Endometrium (tissue), 2 donors: ENCODE measurements around the gene TTC21A.
"Not testable (repeated sequence)": the region's sequence is repeated elsewhere in the genome, so short reads cannot be mapped to it uniquely, and the experiment has no call there.

ENCODE experiments used
- FAIRE-seq: peaks from 2 replicates; lab custom pipeline; 2012; peaks lifted over from hg19 to GRCh38; lab: Jason Lieb, UNC
- donor health status: control.
- donor health status: control.

Gene TTC21A

GRCh38 chr3:39154280-39155021, 47.0 kb downstream of the TTC21A start:
- no peak for FAIRE-seq

DNA sequence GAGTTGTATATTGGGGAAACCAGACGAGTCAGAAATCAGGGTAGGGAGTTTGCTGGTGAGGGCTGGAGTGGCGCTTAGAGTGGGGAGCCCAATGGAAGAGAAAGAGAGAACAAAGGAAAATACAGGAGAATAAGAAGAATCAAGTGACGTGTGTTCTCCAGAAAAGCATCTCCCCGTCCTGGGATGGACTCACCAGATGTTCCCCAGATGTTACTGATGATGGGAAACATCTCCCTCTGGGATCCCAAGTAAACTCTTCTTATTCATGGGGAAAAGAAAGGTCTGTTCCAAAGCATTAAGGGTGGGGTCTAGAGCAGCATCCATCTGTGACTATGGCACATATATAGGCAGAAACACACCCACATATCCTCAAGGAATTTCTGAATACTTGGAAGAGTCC, 48.9 kb downstream of the TTC21A start:
- FAIRE-seq: no peak

DNA sequence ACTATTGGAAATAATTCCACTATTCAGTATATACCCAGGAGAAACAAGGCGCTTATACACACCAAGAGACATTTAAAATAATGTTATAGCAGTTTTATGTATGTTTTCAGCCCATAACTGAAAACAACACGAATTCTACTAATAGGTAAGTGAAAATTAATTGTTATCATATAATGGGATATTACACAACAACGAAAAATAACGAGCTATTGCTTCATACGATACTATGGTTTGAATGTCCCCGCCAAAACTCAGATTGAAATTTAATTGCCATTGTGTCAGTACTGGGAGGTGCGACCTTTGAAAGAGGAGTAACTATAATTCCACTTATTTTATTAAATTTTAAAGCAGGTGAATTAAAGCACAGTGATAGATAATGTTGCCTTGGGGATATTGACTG, 49.9 kb downstream of the TTC21A start:
- no peak for FAIRE-seq

DNA sequence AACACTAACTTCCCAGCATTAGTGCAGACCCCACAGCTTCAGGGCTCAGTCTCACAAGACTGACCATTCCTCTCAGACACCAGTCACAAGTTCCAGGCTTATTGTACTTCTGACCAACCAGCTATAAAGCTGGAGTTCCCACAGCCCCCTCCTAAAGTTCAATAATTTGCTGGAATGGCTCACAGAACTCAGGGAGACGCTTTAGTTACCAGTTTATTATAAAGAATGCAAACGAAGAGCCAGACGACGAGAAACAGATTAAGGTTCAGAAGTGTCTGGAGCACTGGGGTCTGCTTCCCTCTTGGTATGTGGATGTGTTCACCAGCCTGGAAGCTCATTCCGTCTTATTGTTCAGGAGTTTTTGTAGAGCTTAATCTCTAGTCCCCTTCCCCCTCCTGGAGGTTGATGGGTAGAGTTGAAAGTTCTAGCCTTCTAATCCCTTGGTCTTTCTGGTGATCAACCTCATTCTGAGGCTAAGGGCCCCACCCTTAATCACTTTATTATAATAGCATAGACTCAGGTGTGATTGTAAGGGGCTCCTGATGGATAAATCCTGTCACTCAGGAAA, 50.8 kb downstream of the TTC21A start:
- no peak for FAIRE-seq

DNA sequence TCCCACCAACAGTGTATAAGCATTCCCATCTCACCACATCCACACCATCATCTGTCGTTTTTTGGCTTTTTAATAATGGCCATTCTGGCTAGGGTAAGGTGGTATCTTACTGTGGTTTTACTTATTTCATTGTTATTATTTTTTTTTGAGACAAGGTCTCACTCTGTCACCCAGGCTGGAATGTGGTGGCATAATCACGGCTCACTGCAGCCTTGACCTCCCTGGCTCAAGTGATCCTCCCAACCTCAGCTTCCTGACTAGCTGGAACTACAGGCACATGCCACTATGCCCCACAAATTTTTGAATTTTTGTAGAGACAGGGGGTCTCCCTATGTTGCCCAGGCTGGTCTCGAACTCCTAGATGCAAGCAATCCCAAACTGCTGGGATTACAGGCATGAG, 56.9 kb downstream of the TTC21A start:
- no peak for FAIRE-seq

GRCh38 chr3:39165518-39165917, 58.0 kb downstream of the TTC21A start:
- FAIRE-seq: no peak

DNA sequence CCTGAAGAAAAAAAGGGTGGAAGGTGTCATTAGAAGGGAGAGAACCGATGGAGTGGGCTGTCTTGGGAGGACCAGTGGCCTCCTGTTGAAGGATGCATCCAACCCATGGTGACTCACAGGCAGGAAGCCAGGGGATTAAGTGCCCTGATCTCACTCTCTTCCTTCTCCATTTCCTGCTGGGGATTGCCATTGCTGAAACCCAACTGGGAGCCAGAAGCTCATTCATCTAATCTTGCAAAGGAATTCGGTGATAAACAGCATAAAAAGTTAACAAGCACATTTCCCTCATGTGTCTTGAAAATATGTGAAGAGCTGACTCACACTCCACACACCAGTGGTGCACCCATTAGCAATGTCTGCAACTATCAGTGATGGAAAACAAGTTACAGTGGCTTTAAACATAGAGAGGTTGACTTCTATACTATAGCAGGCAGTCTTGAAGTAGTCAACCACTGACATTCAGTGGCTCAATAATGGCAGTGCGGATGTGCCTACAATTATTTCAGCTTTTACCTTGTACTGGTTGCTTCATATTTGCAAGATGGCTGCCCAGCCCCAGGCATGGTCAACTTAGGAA, 58.7 kb downstream of the TTC21A start:
- FAIRE-seq: no peak

DNA sequence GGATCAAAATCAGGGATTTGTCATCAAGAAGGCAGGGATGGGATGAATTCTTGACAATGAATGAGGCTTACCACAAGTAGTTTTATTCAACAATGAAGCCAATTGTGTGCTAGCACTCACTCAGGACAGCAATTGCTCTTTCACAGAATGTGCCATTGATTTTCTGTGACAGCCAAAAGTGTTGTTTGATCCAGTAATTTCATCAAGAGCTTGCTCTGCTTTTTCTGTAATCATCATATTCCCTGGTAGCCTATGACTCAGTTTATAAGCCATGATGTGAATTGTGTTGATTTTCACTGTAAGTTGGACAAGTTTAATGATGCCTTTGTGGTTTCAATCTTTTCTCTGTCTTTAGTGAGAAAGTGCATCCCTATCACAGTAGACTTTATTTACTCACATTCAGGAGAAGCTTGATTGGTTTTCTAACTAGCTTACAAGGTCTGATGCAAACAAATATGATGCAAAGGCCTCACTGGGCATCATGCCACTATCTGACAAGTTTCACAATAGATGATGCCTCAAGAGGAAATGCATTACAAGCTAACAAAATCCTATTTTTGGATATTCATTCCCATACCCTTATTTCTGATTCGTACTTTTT, 59.6 kb downstream of the TTC21A start:
- no peak for FAIRE-seq

- no peak for FAIRE-seq
Measured at GRCh38 chr3:39168156-39168780, 60.8 kb downstream of the TTC21A start.

- no peak for FAIRE-seq
Measured at GRCh38 chr3:39169712-39170111, 62.2 kb downstream of the TTC21A start.

DNA sequence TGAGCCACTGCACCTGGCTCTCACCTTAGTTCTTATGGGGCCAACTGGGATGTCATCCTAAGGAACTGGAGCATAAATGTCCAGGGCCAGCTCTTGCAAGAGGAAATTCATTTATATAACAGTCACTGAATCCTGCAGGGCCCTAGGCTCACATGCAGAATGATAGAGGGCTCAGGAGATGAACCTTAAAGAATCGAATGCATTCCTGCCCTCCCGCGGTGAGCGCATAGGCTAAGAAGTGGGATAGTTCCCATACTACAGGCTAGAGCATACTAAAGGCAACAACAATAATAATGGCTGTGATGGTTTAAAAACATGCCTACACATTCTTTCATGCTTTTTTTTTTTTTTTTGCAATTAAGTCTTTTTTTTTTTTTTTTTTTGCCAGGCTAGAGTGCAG, 63.0 kb downstream of the TTC21A start:
- no peak for FAIRE-seq

GRCh38 chr3:39170877-39171276, 63.4 kb downstream of the TTC21A start:
- FAIRE-seq: not testable (repeated sequence)

DNA sequence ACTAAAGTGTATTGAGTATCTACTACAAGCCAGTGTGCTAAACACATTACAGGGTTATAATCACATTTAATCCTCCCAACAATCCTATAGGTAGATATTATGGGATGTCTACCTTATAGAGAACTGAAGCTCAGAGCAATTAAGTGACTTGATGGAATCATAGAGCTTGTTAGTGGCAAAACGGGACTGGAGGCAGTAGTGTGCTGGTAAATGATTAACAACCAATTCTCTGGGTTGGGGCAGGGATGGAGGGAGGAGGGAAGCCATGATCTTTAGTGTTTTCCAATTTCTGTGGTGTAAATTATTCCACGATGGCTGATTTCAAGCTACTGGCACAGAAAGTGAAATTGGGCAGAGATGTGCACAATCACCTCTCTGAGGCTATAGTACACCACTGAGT, 64.4 kb downstream of the TTC21A start:
- FAIRE-seq: no peak

DNA sequence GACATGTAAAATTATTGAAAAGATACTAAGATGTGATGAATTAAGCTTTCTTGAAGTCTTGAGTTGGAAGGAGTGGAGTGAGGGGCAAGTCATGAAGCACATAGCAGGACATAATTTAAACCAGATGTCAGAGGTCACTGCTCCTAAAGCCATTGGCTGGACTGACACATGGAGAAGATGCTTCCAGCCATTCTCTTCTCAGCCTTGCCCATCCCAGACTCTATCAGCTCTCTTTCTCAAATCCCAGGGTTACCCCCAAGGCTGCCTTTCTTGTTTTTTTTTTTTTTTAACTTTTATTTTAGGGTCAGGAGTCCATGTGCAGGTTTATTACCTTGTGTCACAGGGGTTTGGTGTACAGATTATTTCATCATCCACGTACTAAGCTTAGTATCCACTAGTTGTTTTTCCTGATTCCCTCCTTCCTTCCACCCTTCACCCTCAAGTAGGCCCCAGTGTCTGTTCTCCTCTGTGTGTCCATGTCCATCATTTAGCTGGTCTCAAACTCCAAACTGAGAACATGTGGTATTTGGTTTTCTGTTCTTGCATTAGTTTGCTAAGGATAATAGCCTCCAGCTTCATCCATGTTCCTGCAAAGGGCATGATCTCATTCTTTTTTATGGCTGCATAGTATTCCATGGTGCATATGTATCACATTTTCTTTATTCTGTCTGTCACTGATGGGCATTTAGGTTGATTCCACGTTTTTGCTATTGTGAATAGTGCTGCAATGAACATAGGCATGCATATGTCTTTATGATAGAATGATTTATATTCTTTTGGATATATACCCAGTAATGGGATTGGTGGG, 66.0 kb downstream of the TTC21A start:
- FAIRE-seq: no peak

- FAIRE-seq: no peak
Measured at GRCh38 chr3:39176025-39176714, 68.7 kb downstream of the TTC21A start.

GRCh38 chr3:39177708-39178332, 70.3 kb downstream of the TTC21A start:
- no peak for FAIRE-seq

GRCh38 chr3:39178553-39178952, 71.1 kb downstream of the TTC21A start:
- no peak for FAIRE-seq

GRCh38 chr3:39180183-39180545, 72.7 kb downstream of the TTC21A start:
- FAIRE-seq: no peak

GRCh38 chr3:39180546-39181346, 73.3 kb downstream of the TTC21A start:
- no peak for FAIRE-seq
